ENCODE results near the gene OR5W2.

GRCh38 chr11:55920537-55920936 lies 6.2 kb upstream of the OR5W2 start:
- TF ChIP-seq, protein P1, sequence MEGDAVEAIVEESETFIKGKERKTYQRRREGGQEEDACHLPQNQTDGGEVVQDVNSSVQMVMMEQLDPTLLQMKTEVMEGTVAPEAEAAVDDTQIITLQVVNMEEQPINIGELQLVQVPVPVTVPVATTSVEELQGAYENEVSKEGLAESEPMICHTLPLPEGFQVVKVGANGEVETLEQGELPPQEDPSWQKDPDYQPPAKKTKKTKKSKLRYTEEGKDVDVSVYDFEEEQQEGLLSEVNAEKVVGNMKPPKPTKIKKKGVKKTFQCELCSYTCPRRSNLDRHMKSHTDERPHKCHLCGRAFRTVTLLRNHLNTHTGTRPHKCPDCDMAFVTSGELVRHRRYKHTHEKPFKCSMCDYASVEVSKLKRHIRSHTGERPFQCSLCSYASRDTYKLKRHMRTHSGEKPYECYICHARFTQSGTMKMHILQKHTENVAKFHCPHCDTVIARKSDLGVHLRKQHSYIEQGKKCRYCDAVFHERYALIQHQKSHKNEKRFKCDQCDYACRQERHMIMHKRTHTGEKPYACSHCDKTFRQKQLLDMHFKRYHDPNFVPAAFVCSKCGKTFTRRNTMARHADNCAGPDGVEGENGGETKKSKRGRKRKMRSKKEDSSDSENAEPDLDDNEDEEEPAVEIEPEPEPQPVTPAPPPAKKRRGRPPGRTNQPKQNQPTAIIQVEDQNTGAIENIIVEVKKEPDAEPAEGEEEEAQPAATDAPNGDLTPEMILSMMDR (IDR thresholded peaks at IDR 0.05 in 2 of 3, conservative IDR thresholded peaks at IDR 0.05 in 1 of 3; ENCODE audit: insufficient read depth in 2 of 3, low read depth in 1 of 3, low read length in 3 of 3), result no peak
- TF ChIP-seq YY1 (IDR thresholded peaks at IDR 0.05; ENCODE audit: borderline replicate concordance in 1 of 3, control insufficient read depth in 1 of 3, extremely low read depth in 1 of 3, insufficient read depth in 3 of 3, insufficient read length in 1 of 3, insufficient replicate concordance in 2 of 3, low read depth in 1 of 3, low read length in 2 of 3) (no peak), ZFP30 (CRISPR knock-in tag; IDR thresholded peaks at IDR 0.05; ENCODE audit: borderline replicate concordance) (no peak), CEBPB (tag; IDR thresholded peaks at IDR 0.05) (no peak), SAP30 (IDR thresholded peaks at IDR 0.05; ENCODE audit: borderline replicate concordance, insufficient read depth, low read depth, low read length, poor library complexity, severe bottlenecking) (no peak), EZH2 (IDR thresholded peaks at IDR 0.05; ENCODE audit: borderline replicate concordance, low read depth, low read length) (no peak), POLR2A (conservative IDR thresholded peaks at IDR 0.05) (no peak), PREB (CRISPR knock-in tag; IDR thresholded peaks at IDR 0.05) (no peak), RAD51 (IDR thresholded peaks at IDR 0.05; ENCODE audit: borderline replicate concordance, low read depth) (no peak), U2AF1 (optimal IDR thresholded peaks at IDR 0.05; ENCODE audit: low read depth, low read length) (no peak), SMAD1 (IDR thresholded peaks at IDR 0.05; ENCODE audit: low read depth, low read length, partially characterized antibody) (no peak), E2F3 (CRISPR knock-in tag; IDR thresholded peaks at IDR 0.05) (no peak), POLR2AphosphoS5 (IDR thresholded peaks at IDR 0.05; ENCODE audit: control insufficient read depth, insufficient read depth, low read depth, low read length) (no peak)
- TF ChIP-seq, protein P2, sequence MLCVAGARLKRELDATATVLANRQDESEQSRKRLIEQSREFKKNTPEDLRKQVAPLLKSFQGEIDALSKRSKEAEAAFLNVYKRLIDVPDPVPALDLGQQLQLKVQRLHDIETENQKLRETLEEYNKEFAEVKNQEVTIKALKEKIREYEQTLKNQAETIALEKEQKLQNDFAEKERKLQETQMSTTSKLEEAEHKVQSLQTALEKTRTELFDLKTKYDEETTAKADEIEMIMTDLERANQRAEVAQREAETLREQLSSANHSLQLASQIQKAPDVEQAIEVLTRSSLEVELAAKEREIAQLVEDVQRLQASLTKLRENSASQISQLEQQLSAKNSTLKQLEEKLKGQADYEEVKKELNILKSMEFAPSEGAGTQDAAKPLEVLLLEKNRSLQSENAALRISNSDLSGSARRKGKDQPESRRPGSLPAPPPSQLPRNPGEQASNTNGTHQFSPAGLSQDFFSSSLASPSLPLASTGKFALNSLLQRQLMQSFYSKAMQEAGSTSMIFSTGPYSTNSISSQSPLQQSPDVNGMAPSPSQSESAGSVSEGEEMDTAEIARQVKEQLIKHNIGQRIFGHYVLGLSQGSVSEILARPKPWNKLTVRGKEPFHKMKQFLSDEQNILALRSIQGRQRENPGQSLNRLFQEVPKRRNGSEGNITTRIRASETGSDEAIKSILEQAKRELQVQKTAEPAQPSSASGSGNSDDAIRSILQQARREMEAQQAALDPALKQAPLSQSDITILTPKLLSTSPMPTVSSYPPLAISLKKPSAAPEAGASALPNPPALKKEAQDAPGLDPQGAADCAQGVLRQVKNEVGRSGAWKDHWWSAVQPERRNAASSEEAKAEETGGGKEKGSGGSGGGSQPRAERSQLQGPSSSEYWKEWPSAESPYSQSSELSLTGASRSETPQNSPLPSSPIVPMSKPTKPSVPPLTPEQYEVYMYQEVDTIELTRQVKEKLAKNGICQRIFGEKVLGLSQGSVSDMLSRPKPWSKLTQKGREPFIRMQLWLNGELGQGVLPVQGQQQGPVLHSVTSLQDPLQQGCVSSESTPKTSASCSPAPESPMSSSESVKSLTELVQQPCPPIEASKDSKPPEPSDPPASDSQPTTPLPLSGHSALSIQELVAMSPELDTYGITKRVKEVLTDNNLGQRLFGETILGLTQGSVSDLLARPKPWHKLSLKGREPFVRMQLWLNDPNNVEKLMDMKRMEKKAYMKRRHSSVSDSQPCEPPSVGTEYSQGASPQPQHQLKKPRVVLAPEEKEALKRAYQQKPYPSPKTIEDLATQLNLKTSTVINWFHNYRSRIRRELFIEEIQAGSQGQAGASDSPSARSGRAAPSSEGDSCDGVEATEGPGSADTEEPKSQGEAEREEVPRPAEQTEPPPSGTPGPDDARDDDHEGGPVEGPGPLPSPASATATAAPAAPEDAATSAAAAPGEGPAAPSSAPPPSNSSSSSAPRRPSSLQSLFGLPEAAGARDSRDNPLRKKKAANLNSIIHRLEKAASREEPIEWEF (CRISPR knock-in tag; IDR thresholded peaks at IDR 0.05), result no peak
